Left forelimb (tissue), 1 donor: ENCODE measurements around the gene CENPU.
"Not testable (repeated sequence)": the region's sequence is repeated elsewhere in the genome, so short reads cannot be mapped to it uniquely, and the experiment has no call there.

Source experiments
- DNase-seq: peaks from one replicate; pipeline ENCODE4 v3.0.0-alpha.2; 2018; ENCODE audit warnings: low spot score

Gene CENPU

GRCh38 chr4:184751585-184751956, 17.7 kb upstream of the CENPU start:
- no peak for DNase-seq

GRCh38 chr4:184750926-184751584, 17.2 kb upstream of the CENPU start:
- DNase-seq, result no peak

- no peak for DNase-seq
These were observed 14.4 kb upstream of the CENPU start for GRCh38 chr4:184748251-184748652.

- no peak for DNase-seq
These were observed 13.3 kb upstream of the CENPU start for GRCh38 chr4:184747034-184747830.

GRCh38 chr4:184745831-184746795, 12.2 kb upstream of the CENPU start:
- no peak for DNase-seq

GRCh38 chr4:184744236-184744635, 10.3 kb upstream of the CENPU start:
- no peak for DNase-seq

GRCh38 chr4:184743650-184744049, 9.8 kb upstream of the CENPU start:
- no peak for DNase-seq

- DNase-seq, result not testable (repeated sequence)
These were observed 7.8 kb upstream of the CENPU start for GRCh38 chr4:184741651-184742050.

- DNase-seq, result no peak
These were observed 7.1 kb upstream of the CENPU start for GRCh38 chr4:184740980-184741391.

- DNase-seq, result not testable (repeated sequence)
These were observed 5.7 kb upstream of the CENPU start for GRCh38 chr4:184739575-184739974.

- no peak for DNase-seq
These were observed 862 bp upstream of the CENPU start for GRCh38 chr4:184734758-184735157.

GRCh38 chr4:184732126-184732525, 1.8 kb downstream of the CENPU start:
- DNase-seq, result no peak

GRCh38 chr4:184731056-184731455, 2.8 kb downstream of the CENPU start:
- DNase-seq, result no peak

GRCh38 chr4:184729946-184730345, 4.0 kb downstream of the CENPU start:
- no peak for DNase-seq

- no peak for DNase-seq
These were observed 5.0 kb downstream of the CENPU start for GRCh38 chr4:184728858-184729257.

- no peak for DNase-seq
These were observed 6.5 kb downstream of the CENPU start for GRCh38 chr4:184727430-184727829.

- no peak for DNase-seq
These were observed 11.1 kb downstream of the CENPU start for GRCh38 chr4:184722798-184723197.

- DNase-seq, result no peak
These were observed 12.6 kb downstream of the CENPU start for GRCh38 chr4:184721254-184721653.

GRCh38 chr4:184719407-184719806, 14.5 kb downstream of the CENPU start:
- DNase-seq, result no peak

GRCh38 chr4:184715526-184715925, 18.4 kb downstream of the CENPU start:
- no peak for DNase-seq

GRCh38 chr4:184713887-184714286, 20.0 kb downstream of the CENPU start:
- DNase-seq, result no peak

GRCh38 chr4:184712322-184712721, 21.6 kb downstream of the CENPU start:
- DNase-seq, result no peak
